ENCODE measurements around the gene DEDD.

Gene DEDD

GRCh38 chr1:161162052-161162451 is 29.6 kb upstream of the DEDD start:
- DNase-seq: no peak

DNA sequence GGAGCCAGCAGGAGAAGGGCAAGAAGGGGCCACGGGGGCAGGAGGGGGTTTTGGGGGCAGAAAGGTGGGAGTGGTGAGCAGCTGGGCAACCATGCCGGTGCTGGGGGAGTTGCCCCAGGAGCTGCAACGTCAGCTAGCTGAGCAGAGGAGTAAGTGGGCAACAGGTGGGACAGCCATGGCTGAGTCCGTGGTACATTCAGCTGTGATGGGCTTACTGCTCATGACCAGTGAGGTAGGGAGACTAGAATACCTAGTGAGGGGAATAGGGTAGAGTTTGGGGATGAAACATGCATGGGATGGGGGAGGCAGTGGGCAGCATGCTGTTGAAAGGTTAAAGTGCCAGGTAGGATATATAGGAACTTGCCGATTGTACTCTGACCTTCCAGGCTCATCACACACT is 29.2 kb upstream of the DEDD start:
- no peak for DNase-seq

GRCh38 chr1:161160671-161161145 is 28.2 kb upstream of the DEDD start:
- DNase-seq: no peak

GRCh38 chr1:161159913-161160243 is 27.4 kb upstream of the DEDD start:
- DNase-seq: no peak

GRCh38 chr1:161159087-161159912 is 26.8 kb upstream of the DEDD start, which contains the start of gene USP21:
Gene USP21 (plus strand): TSS chr1:161159500. CDS start chr1:161160641, 1,141 bp downstream.
- DNase-seq: peak; percentile 78

DNA sequence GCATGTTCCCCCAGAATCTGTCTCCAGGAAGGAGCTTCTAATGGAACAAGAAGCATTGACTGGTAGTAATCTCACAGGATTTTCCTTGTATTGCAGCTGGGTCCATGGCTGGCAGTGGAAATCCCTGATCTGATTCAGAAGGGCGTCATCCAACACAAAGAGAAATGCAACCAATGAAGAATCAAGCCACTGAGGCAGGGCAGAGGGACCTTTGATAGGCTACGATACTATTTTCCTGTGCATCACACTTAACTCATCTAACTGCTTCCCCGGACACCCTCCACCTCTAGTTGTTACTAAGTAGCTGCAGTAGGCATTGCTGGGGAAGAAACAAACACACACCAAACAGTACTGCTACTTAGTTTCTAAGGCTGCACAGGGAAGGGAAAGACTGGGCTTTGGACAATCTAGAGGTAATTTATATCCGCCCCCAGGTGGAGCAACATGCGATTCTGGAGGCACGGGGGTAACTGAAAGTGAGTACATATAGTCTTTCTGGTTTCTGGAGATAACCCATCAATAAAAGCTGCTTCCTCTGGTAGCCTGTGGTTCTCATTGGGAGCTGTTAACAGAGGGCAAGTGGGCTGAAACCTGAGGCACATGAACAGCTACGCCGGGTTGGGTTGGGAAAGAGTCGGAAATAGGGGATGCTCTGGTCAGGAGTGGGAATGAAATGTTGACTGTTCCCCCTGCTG is 26.0 kb upstream of the DEDD start:
- no peak for DNase-seq

- no peak for DNase-seq
Observed at GRCh38 chr1:161157867-161158266, 25.4 kb upstream of the DEDD start.

DNA sequence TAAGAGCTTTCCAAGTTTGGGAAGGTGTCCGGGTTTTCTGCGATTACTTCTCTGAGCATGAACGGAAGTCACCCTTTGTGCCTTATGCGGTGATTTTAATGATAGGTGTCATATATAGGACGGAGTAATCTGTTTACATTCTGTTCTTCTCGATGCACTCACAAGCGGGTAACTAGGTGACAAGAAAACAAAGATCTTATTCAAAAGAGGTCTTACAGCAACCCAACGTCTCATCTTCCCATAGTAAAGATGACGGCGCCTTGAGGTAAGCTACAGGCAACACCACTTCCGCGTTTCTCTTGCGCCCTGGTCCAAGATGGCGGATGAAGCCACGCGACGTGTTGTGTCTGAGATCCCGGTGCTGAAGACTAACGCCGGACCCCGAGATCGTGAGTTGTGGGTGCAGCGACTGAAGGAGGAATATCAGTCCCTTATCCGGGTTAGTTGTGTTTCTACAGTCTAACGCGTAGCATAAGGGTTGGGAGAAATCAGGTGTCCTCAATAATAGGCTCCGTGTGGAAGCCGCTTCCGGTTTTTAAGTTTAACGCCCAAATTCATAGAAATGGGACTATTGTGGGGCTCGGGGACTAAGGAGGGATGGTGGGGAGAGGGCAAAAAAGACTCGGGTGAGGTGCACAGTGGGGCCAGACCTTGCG is 21.3 kb upstream of the DEDD start, which contains the start of gene UFC1:
TSS of gene UFC1 (plus strand) at position 297 of the 656 bp plus-strand sequence. CDS start at position 317, 20 bp downstream.
- DNase-seq: peak; percentile 85

GRCh38 chr1:161153176-161153575 is 20.7 kb upstream of the DEDD start:
- no peak for DNase-seq

DNA sequence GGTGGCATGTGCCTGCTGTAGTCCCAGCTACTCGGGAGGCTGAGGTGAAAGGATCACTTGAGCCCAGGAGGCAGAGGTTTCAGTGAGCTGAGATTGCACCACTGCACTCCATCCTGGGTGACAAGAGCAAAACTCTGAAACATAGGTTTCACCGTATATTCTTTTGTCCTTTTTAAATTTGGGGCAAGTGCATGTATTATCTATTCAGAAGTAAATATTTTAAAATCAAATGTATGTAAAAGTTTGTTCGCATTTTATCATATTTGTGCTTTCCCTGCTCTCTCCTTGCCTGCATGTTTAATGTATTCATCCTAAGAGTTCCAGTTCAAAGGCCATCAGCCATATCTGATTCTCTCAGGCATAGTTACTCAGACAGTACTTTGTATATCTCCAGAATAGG is 13.4 kb upstream of the DEDD start:
- no peak for DNase-seq

- no peak for DNase-seq
Observed at GRCh38 chr1:161140755-161141400, 8.4 kb upstream of the DEDD start.

DNA sequence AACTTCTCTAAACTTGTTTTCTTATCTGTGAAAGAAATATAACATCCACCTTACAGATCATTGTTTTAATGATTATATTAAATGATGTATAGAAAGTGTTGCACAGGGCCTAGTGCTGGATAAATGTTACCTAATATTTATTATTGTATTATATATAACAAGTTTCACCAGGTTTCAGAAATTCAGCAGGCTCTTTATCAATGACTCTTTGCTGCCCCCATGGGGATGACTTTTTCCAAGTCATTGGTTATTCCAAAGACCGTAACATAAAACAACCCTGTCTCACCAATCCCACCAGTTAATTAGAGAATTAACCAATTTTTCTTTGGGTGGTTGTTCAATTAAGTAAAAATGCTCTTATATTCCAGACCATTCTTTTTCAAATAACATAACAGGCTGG is 7.3 kb upstream of the DEDD start:
- DNase-seq: peak; percentile 59

DNA sequence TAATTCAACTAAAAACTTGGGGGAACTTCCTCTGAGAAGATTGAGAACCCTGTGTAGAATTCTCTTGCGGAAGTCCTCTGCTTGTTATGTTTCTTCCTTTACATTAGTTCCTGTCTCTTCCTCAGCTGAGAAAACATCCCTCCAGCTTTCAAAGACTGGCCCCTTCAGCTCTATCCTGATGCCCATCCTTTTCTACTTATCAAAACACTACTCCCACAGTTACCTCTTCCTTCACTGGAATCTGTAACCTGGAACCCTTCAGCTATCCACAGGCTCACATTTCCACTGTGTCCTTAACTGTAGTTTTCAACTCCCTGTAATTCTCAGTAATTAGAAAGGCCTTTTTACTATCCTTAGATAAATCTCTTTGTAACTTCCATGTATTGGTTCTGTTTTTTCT is 6.0 kb upstream of the DEDD start:
- no peak for DNase-seq

DNA sequence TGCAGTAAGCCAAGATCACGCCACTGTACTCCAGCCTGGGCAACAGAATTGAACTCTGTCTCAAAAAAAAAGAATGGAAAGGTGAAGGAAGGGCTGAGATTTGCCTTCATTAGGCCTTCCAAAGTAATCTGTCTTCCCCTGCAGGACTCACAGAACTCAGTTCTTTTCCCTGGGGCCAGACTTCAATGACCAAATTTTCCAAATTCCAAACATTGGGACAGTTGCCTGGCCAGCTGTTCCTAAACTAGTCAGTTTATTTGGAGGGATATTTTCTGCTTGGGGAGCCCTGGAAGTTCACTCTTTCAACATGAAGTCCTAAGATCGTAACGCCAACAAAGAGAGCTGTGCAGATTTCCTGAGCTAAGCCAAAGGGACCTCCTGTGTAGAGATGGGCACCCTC is 5.4 kb upstream of the DEDD start:
- DNase-seq: no peak

DNA sequence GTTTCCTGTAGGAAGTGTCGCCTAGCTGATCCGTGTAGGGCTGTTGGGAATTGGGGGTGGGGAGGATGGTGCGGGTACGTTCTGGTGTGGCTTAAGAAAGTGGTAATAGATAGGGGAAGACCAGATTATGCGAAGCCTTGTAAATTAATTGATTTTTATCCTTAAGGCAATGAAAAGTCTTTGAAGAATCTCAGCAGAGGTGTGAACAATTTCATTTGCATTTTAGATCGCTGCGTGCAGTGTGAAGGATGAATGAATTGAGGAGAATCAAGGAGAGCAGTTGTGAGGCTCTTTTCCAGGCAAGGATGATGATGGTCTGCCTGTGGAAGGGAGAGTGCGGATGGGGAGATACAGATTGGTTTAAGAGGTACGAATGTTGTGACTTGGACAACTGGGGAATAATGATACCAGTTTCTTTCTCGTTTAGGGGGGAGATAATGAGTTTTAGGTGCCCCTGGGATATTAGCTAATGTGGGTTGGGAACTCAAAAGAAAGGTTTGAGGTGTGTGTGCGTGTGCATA is 813 bp upstream of the DEDD start:
- DNase-seq: no peak

GRCh38 chr1:161131523-161132409 is 701 bp downstream of the DEDD start:
- no peak for DNase-seq

DNA sequence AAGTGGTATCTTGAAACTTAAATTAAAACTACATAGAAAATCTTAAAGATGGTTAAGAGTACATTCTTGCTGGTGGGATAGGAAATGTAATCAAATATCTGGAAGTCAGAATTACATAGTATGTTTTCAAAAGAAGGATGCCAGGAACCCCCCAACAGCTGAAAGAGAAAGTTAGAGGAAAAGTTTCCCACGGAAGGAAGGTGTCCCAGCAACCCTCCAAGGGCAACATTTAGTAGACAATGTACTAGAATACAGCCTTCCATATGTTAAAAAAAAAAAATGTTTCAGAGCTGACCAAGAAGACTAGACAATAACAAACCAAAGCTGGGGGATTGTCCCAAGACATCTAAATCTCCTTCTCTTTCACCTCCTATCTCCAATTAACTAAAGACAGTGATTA is 2.2 kb downstream of the DEDD start:
- no peak for DNase-seq

GRCh38 chr1:161128591-161129420 is 3.7 kb downstream of the DEDD start:
- no peak for DNase-seq

DNA sequence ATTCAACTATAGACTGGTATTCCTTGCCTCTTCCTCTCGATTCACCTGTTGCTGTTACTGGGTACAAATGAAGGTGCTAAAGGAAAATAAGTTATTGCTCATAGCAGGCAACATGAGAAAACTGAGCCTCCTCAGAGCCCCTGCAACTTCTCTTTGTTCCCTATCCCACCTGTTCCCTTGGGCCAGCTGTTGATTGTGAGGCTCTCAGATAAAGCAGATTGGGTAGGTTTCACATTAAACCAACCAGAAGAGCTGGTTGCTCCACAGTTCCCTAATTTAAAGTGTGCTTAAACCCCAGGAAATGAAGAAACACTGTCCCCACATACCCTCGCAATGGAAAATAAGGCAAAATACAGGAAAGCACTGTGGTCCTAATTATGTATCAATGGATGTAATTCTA is 4.8 kb downstream of the DEDD start:
- DNase-seq: no peak

GRCh38 chr1:161122967-161123366 is 9.5 kb downstream of the DEDD start:
- DNase-seq: no peak

DNA sequence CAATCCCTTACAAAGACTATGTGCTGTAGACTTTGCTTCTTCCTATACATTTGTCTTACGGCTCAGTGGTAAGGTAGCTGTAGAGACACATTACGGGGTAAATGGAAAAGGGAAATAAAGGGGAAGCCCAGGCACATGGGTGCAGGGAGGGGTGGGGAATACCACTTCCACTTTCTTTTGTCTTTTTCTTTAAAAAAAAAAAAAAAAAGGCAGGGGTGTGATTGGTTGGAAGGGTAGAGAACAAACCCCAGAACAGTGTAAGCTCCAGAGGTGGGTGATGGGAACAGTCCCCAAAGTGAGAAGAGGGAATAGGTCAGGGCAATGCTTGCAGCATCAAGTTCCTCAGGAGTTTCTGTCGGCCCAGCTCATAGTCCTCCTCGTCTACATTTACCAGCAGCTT is 10.6 kb downstream of the DEDD start:
- DNase-seq: peak; percentile 22

All from KG1 (cell line).